NCI-H128 (cell line): ENCODE results near the gene PXDC1.
"Not testable (repeated sequence)": the region's sequence is repeated elsewhere in the genome, so short reads cannot be mapped to it uniquely, and the experiment has no call there.

ENCODE experiments used
- DNase-seq: peaks from one replicate; lab custom pipeline; 2025; ENCODE audit not compliant: unreplicated experiment; lab: John Stamatoyannopoulos, UW

The PXDC1 gene

DNA sequence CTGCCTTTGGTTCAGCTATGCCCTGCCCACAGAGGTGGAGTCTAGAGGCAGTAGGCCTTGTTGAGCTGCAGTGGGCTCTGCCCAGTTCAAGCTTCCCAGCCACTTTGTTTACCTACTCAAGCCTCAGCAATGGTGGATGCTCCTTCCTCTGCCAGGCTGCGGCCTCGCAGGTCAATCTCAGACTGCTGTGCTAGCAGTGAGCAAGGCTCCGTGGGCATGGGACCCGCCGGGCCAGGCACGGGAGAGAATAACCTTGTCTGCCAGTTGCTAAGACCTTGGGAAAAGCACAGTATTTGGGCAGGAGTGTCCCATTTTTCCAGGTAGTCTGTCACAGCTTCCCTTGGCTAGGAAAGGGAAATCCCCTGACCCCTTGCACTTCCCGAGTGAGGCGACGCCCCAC, 73.8 kb downstream of the PXDC1 start:
- not testable (repeated sequence) for DNase-seq

DNA sequence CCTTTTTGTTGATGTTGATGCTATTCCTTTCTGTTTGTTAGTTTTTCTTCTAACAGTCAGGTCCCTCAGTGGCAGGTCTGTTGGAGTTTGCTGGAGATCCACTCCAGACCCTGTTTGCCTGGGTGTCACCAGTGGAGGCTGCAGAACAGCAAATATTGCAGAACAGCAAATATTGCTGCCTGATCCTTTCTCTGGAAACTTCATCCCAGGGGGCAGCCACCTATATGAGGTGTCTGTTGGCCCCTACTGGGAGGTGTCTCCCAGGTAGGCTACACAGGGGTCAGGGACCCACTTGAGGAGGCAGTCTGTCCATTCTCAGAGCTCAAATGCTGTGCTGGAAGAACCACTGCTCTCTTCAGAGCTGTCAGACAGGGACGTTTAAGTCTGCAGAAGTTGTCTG, 74.2 kb downstream of the PXDC1 start:
- DNase-seq, result not testable (repeated sequence)
